ENCODE data around the gene JUP.
"Not testable (repeated sequence)": the region's sequence is repeated elsewhere in the genome, so short reads cannot be mapped to it uniquely, and the experiment has no call there.

Gene JUP

DNA sequence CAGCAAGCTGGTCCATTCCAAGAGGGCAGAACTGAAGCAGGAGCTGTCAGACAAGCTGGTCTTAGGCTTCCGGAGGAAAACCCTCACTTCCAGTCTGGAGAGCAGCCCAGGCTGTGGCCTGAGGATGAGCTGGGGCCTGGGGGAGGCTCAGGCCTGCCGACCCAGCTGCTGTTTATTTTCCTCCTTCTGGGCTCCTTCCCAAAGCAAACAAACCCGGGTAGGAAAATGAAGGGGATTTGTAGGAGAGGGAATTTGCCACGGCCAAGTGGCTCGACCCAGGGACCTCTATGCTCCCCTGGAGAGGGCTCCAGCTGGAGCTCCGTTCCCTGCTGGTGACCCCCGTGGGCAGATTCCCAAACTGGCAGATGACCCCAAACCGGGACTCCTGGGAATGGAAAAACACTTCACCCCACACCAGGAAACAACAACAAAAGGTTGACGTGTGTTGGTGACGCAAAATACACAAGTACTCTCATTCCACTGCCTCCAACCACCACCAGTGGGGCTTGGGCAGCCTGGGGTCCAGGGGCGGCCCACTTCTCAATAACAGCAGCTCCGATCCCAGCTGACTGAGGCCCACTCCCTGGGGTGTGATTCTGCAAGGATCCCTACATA is 8.8 kb downstream of the JUP start:
- no peak for DNase-seq

DNA sequence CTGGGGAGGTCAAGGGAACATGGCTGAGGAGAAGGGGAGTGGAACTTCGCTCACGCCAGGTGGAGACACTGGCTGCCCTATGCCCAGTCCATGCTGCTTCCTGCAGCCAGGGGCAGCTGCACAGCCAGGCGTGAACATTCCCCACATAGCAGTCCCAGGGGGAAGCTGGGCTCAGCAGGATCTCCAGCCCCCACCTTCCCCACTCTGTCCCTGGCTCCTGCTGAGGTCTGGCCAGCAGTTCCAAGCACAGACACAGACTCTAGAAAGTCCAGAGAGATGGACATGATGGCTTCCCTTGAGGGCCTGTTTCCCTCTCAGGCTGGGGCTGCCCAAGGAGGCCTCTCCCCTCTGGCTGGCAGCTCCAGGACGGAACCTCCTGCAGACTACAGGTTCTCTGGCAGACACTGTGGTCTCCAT is 9.3 kb downstream of the JUP start:
- no peak for DNase-seq

DNA sequence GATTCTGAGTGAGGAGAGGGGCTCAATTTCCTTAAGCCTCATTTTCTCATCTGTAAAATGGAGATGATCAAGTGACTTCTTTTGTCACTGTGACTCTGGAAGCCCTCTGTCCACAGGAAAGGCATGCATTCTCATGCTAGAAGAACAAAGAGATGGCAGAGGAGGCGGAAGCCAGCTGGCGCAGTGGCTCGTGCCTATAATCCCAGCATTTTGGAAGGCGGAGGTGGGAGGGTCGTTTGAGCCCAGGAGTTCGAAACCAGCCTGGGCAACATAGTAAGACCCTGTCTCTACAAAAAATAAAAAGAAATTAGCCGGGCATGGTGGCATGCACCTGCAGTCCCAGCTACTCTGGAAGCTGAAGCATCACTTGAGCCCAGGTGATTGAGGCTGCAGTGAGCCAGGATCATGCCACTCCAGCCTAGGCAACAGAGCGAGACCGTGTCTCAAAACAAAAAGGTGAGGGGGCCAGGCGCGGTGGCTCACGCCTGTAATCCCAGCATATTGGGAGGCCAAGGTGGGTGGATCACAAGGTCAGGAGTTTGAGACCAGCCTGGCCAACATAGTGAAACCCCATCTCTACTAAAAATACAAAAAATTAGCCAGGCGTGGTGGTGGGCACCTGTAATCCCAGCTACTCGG is 10.1 kb downstream of the JUP start:
- not testable (repeated sequence) for DNase-seq

DNA sequence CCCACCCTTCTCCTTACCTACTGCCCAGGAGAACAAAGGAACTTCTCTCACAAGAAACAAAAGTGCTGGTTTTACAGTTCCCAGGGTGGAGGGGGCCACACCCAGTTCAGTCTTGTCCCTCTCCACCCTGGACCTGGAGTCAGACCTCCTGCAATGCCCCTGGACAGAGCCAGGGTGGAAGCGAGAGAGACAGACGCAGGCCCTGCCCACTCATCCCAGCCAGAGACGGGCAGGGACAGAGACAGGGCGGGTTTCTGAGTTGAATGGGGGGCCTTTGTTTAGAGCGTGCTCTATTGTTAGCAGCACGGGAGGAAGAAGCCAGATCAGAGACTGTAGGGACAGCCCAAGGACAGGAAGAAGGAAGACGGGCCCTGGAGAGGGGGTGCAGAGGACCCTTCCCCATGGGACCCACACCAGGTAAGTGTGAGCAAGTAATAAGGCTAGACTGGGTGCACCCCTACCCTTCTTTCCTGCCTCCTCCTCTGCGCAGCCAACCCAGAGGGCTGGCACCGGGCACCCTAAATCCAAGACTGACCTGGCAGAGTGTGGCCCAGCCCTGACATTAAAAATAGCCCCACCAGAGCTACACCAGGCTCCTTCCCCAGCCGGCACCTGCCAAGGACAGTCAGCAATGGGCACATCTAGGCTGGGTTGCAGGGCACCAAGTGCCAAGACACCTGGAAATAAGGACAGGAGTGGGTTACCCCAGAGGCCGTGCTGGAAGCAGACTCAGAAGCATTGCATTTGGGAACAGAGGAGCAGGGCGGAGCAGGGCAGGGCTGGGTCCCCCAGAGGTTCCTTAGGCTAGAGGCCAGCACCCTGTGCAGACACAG is 10.9 kb downstream of the JUP start:
- no peak for DNase-seq

DNA sequence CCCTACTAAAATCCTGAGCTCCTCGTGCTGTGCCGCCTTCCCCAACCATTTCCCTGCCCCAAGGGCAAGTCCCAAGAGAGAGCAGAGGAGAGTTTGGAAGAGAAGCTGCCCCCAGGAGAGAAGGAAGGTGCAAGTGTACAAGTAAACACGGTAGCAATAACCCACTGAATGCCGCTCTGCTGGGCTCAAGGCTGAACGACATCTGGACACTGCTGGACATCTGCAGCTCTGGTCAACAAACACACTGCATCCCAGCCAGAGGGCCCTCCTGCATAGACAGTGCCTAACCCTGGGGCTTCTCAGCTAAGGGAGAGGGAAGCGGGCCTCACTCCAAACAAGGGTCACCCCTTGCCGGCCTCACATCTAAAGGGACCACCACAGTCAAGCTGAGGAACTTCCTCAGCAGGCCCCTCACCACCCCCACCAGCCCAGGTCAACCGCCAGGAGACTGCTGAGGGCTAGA is 12.7 kb downstream of the JUP start:
- no peak for DNase-seq

DNA sequence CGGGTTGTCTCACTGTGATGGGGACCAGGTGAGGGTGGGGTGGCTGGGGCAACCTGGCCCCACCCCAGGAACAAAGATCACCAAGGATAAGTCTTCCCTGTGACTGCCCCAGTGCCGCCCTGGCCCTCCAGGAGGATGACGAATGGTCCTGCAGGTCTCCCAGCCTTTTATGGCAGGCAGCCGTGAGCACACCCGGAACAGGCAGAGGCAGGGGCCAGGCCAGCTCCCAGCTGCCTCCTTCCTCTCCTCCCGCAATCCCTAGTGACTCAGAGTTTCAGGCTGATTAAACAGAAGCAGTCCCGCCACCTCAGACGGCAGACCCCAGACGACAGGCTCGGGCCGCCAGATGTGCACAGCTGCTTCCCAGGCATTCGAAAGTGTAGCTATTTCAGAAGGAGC is 13.3 kb downstream of the JUP start:
- DNase-seq = no peak

DNA sequence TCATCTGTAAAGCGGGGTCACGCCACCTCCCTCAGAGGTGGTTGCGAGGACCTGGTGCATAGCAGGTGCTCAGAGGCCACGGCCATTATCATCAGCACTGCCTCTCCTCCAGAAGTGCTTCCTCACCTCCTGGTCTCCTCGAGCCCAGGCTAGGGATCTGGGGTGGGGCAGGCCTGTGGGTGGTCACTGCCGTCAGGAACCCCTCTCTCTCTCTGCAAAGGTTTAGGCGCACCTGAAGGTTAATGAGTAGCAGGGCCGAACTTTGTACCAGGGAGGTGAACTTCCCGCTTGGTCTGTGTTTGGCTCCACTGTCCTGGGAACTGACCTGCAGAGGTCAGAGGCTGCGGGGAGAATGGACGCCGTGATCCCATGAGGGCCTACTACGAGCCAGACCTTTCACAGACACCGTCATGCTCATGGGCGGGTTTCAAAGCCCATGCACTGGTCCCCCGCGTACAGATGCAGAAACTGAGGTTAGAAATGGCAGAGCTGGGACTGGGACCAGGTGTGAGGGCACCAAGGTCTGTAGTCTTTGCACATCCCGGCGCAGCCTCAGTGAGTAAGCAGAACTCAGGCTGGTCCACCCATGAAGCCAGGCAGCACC is 13.8 kb downstream of the JUP start:
- DNase-seq = no peak

DNA sequence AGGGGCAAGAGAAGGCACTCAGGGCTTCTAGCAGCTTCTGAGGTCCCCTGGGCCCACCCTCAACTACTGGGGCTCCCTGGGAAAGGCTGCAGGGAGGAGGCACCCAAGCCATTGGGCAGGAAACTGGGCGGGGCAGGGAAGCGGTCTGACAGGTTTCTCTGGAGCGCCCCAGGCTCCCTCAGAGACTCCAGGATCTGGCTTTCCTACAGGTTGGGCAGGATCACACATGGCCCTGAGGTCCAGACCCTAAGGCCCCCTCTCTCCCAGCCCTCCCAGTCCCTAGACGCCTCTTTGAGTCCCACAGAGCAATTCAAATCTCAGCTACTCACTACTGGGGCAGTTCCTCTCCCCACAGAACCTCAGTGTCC is 14.3 kb downstream of the JUP start:
- DNase-seq = no peak

DNA sequence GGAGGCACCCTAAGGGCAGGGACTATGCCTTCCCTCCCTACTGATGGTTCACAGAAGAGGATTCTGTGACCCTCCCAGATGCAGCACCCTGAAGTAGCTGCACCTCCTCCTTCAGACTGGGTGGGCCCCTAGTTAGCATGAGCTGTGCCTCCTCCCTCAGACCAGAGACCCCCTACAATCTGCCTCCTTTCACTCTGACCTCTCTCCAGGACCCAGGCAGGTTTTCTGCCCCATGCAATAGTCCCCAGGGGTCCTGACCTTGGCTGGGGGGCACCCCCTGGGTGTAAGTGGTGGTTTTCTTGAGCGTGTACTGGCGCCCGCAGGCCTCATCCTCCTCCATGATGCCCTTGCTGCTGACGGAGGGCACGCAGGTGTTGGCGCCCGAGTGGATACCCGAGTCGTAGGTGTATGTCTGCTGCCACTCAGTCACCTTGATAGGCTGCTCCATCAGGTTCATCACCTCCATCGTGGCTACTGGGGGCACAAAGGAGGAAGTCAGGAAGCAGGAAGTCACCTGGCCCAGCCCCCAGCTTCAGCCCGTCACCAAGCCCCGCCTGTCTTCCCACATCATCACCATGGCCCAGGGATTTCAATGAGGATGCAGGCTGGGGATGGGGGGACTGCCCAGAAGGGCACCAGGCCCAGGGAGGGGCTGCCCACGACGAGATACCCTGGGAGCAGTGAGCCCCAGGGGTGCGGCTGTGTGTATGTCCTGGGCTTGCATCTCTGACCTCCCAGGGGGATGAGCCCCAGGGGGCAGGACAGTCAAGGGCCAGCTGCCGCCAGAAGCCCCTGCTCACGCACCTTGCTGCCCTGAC is 14.9 kb downstream of the JUP start:
- no peak for DNase-seq

DNA sequence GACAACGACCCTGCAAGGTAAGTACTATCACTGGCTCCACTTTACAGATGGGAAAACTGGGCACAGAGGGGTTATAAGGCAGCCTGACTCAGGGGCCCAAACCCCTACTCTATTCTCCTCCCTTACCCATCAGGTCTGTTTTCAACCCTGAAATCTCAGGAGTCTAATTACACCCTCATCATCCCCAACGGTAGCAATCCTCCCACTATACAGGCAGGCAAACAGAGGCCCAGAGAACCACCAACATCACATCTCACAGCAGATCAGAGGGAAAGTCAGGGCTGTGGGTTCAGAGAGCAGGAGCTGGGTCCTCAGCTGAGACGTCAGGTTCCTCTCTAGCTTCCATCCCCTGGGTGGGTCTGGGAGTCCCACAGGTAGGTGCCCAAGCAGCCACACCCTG is 16.5 kb downstream of the JUP start:
- no peak for DNase-seq

DNA sequence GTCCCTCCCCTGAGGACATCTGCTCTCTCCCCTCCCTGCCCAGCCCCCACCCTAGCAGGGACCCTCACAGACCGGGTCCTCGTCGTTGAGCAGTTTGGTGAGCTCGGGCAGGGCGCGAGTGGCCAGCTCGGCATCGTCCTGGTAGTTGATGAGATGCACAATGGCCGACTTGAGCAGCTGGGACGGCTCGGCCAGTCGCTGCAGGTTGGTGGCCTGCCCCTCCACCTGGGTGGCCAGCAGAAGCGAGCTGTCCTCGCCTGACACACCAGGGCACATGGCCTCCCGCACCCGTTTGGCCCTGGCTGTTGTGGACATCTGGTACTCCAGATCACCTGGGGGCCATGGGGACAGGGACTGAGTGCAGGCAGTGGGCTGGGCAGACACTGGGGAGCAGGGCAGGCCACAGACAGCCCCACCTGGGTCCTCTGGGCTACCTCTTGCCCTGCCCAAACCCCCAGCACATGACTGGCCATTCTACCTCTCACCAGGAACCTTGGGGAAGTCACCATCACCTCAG is 17.1 kb downstream of the JUP start:
- DNase-seq = no peak

DNA sequence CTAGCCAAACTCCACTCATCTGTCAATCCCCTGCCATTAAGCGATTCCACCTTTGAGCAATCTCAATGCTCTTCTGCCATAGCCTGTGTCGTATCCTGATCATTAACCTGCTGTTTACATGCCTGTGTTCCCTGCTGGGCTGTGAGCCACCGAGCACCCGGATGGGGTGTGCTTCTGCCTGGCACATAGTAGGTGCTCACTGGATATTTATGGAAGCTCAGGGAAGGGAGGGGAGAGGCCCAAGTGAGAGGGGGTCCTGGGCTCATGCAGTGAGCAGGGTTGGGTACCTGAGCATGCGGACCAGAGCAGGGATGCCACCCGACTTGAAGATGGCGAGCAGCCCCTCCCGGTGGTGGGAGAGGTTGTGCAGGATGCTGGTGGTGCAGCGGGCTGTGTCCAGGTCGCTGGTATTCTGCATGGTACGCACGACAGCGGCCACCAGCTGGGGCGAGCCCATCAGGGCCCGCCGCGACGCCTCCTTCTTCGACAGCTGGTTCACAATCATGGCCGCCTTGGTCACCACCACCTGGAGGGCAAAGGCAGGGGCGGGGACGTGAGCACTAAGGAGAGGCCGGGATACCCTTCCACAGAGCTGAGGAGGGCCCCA is 17.7 kb downstream of the JUP start:
- DNase-seq = no peak

DNA sequence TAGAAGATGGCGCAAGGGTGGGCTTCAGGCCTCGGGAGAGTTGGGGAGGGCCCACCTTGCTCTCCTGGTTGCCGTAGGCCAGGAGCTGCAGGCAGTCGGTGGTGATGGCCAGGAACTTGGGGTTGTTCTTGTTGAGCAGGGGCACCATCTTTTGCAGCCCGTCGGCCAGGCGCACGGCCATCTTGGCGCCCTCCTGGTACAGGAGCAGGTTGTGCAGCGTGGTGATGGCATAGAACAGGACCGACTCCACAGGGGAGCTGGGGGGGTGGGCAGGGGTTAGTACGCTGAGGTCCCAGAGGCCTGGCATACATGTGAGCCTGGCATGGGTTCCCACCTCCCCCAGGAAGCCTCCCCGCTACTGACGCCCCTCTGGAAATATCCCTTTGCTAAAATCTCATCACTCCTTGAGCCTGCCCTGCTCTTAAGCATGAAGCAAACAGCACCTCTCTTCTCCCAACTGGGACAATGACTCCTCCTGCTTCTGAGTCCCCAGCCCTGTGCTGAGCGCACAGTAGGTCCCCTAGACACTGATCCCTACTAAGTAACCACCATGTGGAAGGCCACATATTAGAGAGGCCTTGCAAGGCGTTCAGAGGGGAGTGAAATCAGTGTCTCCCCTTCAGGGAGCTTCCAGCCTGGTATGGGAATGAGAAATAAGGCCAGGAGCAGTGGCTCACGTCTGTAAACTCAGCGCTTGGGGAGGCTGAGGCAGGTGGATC is 19.0 kb downstream of the JUP start:
- DNase-seq = no peak

DNA sequence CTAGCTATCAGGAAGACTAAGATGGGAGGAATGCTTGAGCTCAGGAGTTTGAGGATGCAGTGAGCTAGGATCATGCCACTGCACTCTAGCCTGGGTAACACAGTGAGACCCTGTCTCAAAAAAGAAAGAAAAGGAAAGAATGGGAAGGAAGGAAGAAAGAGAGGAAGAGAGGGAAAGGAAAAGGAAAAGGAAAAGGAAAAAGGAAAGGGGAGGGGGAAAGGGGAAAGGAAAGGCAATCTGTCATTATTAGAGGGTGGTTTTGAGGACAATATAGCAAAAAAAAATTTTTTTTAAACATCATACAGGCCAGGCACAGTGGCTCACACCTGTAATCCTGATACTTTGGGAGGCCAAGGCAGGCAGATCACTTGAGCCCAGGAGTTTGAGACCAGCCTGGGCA is 20.4 kb downstream of the JUP start:
- DNase-seq = no peak

DNA sequence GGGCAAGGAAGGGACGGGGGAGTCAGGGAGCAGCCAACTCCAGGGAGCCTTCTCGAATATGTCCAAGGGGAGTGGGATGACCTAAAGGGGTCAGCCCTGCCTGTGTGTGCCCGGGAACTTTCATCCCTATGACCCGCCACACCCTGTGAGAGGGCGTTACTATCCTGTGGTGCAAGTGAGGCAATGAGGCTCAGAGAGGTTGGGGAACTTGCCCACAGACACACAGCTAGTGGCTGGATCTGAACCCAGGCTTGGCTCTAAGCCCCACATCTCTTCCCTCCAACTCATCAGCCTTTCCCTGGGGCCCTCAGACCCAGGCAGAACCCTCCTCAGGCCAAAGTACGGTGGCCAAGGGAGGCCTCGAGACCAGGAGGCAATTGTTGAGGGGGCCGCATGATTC is 23.2 kb downstream of the JUP start:
- DNase-seq = no peak

DNA sequence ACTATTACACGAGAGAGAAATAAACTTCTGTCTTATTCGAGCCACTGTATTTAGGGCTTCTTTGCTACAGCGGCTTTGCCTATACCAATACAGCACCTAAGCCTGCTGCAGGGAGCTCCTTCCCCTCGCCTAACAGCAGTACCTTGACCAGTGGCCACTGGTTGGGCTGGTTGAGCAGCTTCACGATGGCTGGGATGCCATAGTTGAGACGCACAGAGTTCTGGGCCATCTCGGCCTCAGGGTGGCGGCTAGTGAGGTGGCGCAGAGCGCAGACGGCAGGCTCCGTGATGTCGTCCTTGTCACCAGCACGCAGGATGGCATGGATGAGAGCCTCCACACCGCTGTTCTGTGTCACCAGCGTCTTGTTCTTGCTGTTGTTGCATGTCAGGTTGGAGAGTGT is 23.7 kb downstream of the JUP start:
- DNase-seq = no peak

DNA sequence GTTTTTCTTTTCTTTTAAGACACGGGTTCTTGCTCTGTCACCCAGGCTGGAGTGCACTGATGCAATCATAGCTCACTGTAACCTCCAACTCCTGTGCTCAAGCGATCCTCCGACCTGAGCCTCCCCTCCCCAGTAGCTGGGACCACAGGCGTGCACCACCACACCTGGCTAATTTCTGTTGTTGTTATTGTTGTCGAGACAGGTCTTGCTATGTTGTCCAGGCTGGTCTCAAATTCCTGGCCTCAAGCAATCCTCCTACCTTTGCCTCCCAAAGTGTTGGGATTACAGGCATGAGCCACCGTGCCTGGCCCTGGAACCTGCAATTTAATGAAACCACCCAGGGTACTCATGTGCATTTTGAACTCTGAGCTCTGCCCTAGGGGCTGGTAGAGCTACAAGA is 24.1 kb downstream of the JUP start:
- DNase-seq = no peak

DNA sequence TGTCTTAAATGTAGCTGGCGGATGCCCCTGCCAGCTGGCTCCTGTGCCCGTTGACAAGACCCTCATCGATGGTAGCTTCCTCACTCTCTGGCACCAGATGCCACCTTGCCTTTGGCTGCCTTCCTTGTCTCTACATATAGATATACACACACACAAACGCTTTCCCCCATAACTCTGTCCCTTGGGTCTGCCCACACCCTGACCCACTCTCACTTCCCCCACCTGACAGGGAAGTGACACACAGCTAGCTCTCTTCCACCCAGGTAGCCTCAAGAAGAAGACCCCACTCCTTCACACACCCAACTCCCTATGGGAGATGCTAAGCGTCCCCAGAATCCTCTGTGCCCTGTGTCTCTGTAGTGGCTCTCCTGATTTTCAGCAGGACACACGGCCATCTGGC is 25.6 kb downstream of the JUP start:
- no peak for DNase-seq

DNA sequence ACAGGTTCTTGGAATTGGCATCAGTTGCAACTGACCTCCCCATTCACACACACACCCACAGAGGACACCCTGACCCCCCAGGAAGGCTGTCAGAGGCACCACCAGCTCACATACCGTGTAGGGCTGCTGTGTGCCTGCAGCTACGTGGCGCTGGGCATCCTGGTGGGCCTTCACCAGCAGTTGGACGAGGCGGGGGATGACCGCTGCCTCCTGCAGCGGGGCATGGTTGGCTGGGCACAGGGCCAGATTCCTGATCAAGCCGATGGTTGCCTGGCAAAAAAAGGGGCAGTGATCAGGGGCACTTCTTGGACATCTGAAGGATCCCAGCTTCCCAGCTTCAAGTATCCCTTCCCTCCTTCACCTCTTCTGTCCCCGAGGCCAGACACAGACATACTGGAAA is 27.9 kb downstream of the JUP start:
- no peak for DNase-seq

DNA sequence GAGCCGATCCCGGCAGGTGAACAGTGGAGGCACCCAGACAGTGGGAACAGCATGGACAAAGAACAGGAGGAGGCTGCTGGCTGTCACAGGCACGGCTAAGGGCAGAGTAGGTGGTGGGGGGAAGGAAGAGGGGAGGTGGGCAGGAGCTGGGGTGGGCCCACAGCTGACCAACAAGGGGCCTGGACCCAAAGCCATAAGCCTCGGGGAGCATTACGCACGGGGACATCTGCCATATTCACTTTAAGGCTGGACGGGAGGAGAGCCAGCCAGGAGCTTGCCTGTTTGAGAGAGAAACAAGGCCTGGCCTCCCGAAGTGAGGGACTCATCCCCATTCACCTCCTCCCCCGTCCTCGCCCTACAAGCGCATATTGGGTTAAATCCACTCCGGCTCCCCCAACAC is 32.4 kb downstream of the JUP start:
- no peak for DNase-seq

DNA sequence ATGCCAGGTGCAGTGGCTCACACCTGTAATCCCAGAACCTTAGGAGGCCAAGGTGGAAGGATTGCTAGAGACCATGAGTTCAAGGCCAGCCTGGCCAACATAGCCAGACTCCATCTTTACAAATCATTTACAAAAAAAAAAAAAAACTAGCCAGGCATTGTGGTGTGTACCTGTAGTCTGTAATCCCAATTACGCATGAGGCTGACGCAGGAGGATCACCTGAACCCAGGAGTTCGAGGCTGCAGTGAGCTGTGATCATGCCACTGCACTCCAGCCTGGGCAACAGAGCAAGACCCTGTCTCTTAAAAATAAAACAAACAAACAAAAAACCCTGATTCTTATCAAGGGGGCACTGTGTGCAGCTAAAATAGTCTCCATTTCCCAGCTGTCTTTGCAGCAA is 35.2 kb downstream of the JUP start:
- DNase-seq = no peak

DNA sequence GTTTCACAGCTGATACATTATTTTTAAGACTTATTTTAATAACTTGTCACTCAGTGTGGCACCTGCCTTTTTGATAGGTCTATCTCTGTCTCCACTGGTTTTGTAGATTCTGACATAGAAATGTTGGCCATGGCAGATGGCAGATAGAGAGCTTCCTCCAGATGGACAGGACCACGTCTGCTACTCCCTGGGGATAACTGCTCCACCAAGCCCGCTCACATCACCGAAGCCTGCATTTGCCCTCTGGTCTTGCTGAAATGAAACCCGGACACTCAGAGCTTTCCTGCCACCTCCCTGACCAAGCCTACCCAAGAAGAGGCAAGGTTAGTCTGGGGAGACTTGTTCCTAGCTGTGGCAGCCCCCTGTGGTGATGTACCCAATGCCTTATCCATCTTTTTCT is 35.6 kb downstream of the JUP start:
- no peak for DNase-seq

All from activated naive CD4-positive, alpha-beta T cell treated with anti-CD3 and anti-CD28 coated beads, Interleukin-2, amount 50 U/mL, for 16 hours (primary cell).